ENCODE measurements around the gene GULP1. TPM values are rescaled to one million over a fixed set of nuclear protein-coding genes. Genes with fewer than 3 reads are reported as not detected.

Gene GULP1
- total and polyA plus RNA-seq, 10 donors: 0.83 to 16.6 (median 6.6) TPM

- Histone ChIP-seq H3K9me3 (peaks cover 0 to 11% (median 0%) of the 10 kb centered on the region in 8 donors), H3K4me3 (no peak overlapping the region), H3K36me3 (no peaks in the 10 kb centered on the region), H3K4me1 (no peaks in the 10 kb centered on the region), H3K27ac (no peak overlapping the region), H3K27me3 (replicated peaks in 1 of 7) (no peaks in the 10 kb centered on the region)
- 73 to 92% (median 88%) methylated on average over 4 of the region's 4 CpGs for WGBS, 5 donors
- TF ChIP-seq, protein P1, sequence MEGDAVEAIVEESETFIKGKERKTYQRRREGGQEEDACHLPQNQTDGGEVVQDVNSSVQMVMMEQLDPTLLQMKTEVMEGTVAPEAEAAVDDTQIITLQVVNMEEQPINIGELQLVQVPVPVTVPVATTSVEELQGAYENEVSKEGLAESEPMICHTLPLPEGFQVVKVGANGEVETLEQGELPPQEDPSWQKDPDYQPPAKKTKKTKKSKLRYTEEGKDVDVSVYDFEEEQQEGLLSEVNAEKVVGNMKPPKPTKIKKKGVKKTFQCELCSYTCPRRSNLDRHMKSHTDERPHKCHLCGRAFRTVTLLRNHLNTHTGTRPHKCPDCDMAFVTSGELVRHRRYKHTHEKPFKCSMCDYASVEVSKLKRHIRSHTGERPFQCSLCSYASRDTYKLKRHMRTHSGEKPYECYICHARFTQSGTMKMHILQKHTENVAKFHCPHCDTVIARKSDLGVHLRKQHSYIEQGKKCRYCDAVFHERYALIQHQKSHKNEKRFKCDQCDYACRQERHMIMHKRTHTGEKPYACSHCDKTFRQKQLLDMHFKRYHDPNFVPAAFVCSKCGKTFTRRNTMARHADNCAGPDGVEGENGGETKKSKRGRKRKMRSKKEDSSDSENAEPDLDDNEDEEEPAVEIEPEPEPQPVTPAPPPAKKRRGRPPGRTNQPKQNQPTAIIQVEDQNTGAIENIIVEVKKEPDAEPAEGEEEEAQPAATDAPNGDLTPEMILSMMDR (IDR thresholded peaks at IDR 0.05 in 8 of 11, conservative IDR thresholded peaks at IDR 0.05 in 3 of 11): no peak
- TF ChIP-seq POLR2AphosphoS5 (IDR thresholded peaks at IDR 0.05) (no peak), POLR2A (IDR thresholded peaks at IDR 0.05) (no peak)
- intact Hi-C loops (cut with DNase I; ENCODE audit: low total_unique reads): no loop called here
- no peak for DNase-seq
Measured at GRCh38 chr2:188309364-188309763, 17.7 kb downstream of the GULP1 start.

- intact Hi-C loops (cut with DNase I; ENCODE audit: low total_unique reads): no loop called here
- H3K4me3 ChIP-seq: no peak overlapping the region
- WGBS, 5 donors: 77 to 88% (median 84%) methylated on average over 6 of the region's 6 CpGs
- TF ChIP-seq POLR2AphosphoS5 (IDR thresholded peaks at IDR 0.05) (no peak), POLR2A (IDR thresholded peaks at IDR 0.05) (no peak)
- TF ChIP-seq, protein P1 (IDR thresholded peaks at IDR 0.05 in 8 of 11, conservative IDR thresholded peaks at IDR 0.05 in 3 of 11): no peak
- no peaks in the 10 kb centered on the region for H3K36me3 ChIP-seq
- no peaks in the 10 kb centered on the region for H3K4me1 ChIP-seq
- H3K27ac ChIP-seq: no peak overlapping the region
- no peaks in the 10 kb centered on the region for H3K27me3 ChIP-seq (replicated peaks in 1 of 7)
- DNase-seq: no peak
- H3K9me3 ChIP-seq: peaks cover 0 to 17% (median 0%) of the 10 kb centered on the region in 8 donors
Measured at GRCh38 chr2:188314314-188315054, 22.8 kb downstream of the GULP1 start.

- no peak overlapping the region for H3K4me3 ChIP-seq
- intact Hi-C loops (cut with DNase I; ENCODE audit: low total_unique reads): no loop called here
- peaks cover 0 to 17% (median 0%) of the 10 kb centered on the region in 8 donors for H3K9me3 ChIP-seq
- H3K27me3 ChIP-seq (replicated peaks in 1 of 7): no peaks in the 10 kb centered on the region
- H3K27ac ChIP-seq: no peak overlapping the region
- H3K36me3 ChIP-seq: no peaks in the 10 kb centered on the region
- DNase-seq: no peak
- TF ChIP-seq, protein P1 (IDR thresholded peaks at IDR 0.05 in 8 of 11, conservative IDR thresholded peaks at IDR 0.05 in 3 of 11): no peak
- no peak for TF ChIP-seq POLR2A (IDR thresholded peaks at IDR 0.05)
- no peak for TF ChIP-seq POLR2AphosphoS5 (IDR thresholded peaks at IDR 0.05)
- no peaks in the 10 kb centered on the region for H3K4me1 ChIP-seq
- WGBS, 5 donors: 79 to 92% (median 88%) methylated on average over 4 of the region's 4 CpGs
Measured at GRCh38 chr2:188315750-188316149, 24.1 kb downstream of the GULP1 start.

DNA sequence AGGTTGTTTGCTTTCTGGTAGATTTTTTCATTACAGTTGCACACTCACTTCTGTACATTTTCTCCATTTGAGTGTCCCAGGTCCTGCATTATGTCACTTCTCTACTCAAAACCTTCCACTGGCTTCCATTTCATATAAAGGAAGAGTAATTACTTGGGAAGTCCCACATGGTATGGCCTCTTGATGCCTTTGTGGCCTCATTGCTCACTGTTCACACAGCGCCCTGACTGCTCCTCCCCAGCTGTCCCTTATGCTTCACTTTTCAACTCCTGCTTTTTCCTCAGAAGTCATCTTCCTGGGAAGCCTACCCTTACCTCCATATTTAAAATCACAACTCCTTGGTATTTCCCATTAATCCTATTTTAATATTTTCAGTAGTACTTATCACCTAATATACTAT is 24.7 kb downstream of the GULP1 start:
- TF ChIP-seq POLR2AphosphoS5 (IDR thresholded peaks at IDR 0.05) (no peak), POLR2A (IDR thresholded peaks at IDR 0.05) (no peak)
- TF ChIP-seq, protein P1 (IDR thresholded peaks at IDR 0.05 in 8 of 11, conservative IDR thresholded peaks at IDR 0.05 in 3 of 11): no peak
- Histone ChIP-seq H3K27ac (no peak overlapping the region), H3K27me3 (replicated peaks in 1 of 7) (no peaks in the 10 kb centered on the region), H3K4me1 (no peaks in the 10 kb centered on the region), H3K9me3 (peaks cover 0 to 17% (median 0%) of the 10 kb centered on the region in 8 donors), H3K36me3 (no peaks in the 10 kb centered on the region), H3K4me3 (no peak overlapping the region)
- intact Hi-C loops (cut with DNase I; ENCODE audit: low total_unique reads): no loop called here
- no peak for DNase-seq
- 81 to 100% (median 83%) methylated on average over 1 of the region's 1 CpG for WGBS, 5 donors

Measured in spleen (tissue), 11 donors.